MM.1S (cell line): ENCODE measurements around the gene CPT1C.

Experiments
- CTCF ChIP-seq: fragments of 300-600 bp; sonication (generic); IDR thresholded peaks from 2 replicates; pipeline ENCODE4 v1.5.1; 2016; ENCODE audit warnings: antibody characterized with exemption, low read length, mixed read lengths
- EZH2 ChIP-seq: fragments of 300-600 bp; sonication (generic); optimal IDR thresholded peaks from 2 replicates; pipeline ENCODE3; 2017; ENCODE audit warnings: low read depth, mild to moderate bottlenecking, antibody characterized with exemption, low read length, mixed read lengths
- EZH2phosphoT487 ChIP-seq: fragments of 300-600 bp; sonication (generic); IDR thresholded peaks from 2 replicates; pipeline ENCODE4 v1.6.1; 2018; ENCODE audit warnings: antibody characterized with exemption, low read length

- TF ChIP-seq CTCF = no peak
- no peak for TF ChIP-seq EZH2
- no peak for TF ChIP-seq EZH2phosphoT487
Observed at GRCh38 chr19:49641688-49642491, 49.0 kb upstream of the CPT1C start, which contains the start of gene SCAF1.
